GM21360 (cell line): ENCODE results near the gene GOLGA8B.
"Not testable (repeated sequence)": the region's sequence is repeated elsewhere in the genome, so short reads cannot be mapped to it uniquely, and the experiment has no call there.

ENCODE experiments used
- ATAC-seq: cut with Tn5 transposase; IDR thresholded peaks from one replicate; pipeline ENCODE4 v1.9.1; 2021; ENCODE audit warnings: mild to moderate bottlenecking, moderate library complexity; ENCODE audit not compliant: unreplicated experiment

The GOLGA8B gene

DNA sequence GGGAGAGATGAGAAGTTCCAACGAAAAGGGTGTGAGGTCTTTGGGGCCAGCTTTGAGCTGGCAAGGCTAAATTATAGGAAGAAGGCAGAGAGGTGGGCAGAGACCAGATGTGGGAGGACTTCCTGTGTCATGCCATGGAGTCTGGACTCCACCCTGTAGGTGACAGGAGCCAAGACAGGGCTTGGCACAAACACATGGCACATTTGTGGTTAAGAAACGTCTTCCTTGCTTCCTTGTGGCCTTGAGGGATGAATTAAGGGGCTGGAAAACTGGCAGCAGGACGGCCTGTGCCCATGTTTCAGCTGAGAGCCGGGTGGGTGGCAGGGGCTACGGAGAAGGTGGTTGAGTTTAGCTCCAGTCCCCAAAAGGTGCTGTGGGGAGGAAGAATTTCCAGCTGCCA is 18.7 kb downstream of the GOLGA8B start:
- ATAC-seq: not testable (repeated sequence)

DNA sequence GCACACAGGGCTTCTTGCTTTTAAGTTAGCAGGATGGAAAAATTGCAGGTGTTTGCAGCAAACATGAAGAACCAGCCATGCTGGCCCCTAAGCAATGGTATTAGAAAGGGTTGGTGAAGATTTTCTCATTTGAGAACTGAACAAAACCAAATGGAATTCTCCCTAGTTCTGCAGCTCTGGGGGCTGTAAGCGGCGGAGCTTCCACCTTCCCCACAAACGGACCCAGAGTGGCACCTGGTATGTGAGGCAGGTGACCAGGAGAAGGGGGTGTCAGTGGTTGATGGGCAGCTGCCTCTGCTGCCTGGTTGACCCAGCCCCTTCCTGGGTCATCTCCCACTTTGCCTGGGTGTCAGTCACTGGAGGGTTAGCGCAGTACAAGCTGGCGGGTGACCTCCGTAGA is 22.6 kb downstream of the GOLGA8B start:
- not testable (repeated sequence) for ATAC-seq

DNA sequence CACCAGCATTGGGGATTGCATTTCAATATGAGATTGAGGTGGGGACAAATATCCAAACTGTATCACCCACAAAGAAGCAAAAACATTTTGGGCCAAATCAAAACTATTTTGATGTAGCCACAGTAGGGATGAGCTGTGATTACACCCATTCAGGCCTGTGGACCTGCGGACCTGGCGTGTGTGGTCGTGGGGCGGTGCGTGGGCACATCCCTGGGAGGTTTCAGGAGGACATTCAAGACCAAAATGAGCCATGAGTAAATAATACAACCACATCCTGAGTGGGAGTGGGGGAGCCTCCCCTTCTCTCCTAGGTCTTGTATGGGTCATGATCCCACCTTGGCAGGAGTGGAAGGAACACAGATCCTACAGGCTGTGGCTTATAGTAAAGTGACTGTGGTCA is 23.7 kb downstream of the GOLGA8B start:
- ATAC-seq: not testable (repeated sequence)

DNA sequence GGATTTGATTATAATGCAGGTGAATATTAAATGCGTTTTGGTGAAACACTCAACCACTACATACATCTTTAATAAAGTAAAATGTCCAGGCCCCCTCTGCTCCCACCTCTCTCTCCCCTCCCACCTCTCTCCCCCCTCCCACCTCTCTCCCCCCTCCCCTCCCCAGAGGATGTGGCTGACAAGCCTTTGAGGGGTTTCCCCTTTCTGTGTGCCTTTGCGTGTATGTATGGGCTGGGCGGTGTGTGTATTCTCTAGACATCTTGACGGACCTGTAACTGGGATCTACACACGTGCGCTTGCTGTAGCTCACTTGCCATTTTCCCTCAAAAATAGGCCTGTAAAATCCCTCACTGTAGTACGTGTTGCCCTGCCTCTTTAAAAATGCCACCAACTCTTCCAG is 28.3 kb downstream of the GOLGA8B start:
- ATAC-seq: not testable (repeated sequence)

DNA sequence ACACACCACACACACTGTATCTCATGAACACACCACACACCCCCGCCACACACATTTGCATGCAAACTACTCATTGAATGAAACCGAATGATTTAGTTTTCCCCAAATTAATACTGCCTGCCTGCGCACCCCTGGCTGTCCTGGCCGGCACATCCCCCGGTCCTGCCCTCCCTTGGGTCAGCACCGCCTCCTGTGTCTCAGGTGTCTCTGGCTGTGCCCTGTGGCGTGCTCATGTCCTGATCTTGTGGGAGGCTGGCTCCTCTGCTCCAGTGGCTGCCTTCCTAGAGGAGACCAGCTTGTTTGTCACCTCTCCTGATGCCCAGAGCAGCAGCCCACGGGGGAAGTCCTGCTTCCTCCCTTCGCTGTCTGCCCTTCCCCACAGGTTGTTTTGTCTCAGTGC is 28.7 kb downstream of the GOLGA8B start:
- not testable (repeated sequence) for ATAC-seq

DNA sequence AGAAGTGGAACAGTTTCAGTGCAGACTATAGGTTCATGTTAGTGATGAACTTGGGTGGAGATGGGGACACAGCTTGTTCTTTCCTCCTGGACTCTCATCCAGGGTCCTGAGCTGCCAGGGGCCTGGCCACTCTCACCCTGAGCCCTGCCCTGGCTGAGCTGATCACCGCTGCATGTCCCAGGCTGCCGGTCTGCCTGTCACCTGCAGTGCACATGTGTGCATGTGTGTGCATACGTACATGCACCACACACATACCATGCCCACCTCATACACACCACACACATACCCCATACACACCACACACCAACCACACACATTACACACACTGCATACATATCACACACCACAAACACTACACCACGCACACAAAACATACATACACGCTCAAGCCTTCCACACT is 29.3 kb downstream of the GOLGA8B start:
- ATAC-seq: not testable (repeated sequence)

DNA sequence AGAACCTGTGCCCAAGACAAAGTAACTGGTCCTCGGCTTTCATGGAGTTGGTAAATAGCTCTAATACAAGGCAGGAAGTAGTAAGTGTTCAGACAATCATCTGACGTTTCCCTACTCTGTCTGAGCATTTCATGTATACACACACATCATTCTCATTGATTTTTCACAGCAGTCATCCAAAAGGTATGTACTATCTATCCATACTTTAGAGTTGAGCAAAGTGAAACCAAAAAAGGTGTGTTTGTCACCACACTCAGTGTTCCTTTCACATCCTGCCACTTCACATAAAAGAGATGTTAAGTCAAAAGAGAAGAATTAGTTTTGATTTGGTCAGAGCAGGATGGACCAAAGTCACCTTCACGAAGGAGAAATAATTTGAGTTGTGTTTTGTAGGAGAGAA is 33.3 kb downstream of the GOLGA8B start:
- ATAC-seq: not testable (repeated sequence)

DNA sequence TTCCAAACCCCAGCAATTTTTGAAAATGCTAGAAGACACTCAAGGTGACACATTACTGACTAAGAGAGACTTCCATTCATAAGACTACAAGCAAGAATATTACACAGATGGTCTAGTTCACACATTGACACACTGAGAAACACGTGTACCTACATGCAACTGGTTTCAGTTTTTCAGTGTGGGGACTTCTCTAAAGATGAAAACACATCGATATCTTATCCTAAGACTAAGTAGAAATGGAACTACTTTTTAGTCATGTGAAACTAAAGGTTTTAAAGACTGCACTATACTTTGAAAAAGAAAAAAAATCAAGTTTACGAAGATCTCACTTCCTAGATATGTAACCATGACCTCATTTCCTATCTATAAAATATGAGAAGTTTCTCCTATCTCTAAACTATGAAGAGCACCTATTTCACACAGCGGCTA is 34.1 kb downstream of the GOLGA8B start:
- ATAC-seq: peak; percentile 49

DNA sequence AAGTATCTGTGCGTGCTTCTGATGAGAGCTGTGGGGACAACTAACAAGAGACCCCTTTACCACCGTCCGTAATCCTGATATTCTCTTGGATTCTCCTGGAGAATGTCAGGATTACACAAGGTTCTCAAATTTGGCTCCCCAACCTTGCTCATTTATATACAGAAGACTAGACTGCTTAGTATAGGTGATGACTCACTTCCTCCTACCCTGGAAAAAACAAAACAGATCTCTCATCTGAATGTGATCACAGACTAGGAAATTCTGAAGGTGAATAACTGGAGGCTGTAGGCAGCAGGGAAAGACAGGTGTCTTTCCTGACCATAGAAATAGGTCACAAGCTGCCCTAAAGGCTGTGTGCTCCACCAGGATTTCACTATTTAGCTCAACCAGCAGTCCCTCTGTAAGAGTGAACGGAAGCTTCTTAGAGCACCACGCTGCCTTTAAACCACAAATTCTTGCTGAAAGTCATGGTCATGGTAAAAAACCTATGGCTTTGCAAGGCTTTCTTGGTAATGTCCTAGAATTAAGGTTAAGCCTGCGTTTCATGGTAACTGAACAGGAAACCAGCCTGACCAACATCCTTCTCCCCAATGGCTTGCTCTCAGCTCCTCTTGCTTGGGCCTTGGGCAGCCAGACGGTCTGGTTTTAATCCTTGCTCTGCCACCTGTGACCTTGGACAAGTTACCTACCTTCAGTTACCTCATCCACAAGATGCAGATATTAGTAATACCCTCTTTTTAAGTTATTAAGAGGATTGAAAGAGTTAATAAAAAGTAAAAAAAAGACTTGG is 39.4 kb downstream of the GOLGA8B start:
- ATAC-seq: not testable (repeated sequence)

DNA sequence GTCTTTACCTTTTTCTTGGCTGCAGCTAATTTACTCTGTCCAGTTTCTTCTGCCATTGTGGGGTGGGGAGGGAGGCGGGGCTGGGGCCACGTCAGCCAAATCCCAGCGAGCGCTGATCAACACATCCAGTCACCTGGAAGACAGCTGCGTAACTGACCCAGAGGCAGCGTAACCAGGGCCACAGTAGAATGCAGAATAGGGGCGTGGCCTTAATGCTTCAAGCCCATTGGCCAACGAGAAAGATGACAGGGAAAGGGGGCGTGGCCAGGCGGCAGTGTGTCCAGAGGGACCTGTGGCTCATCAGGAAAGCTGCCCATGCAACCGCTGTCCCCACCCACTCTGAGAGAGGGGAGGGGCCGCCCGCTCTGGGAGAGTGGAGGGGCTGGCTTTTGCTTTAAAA is 47.6 kb downstream of the GOLGA8B start:
- not testable (repeated sequence) for ATAC-seq
